AG04449 (cell line): ENCODE measurements around the gene LRRC4C.

ENCODE experiments used
- CTCF ChIA-PET: fragments of 350-600 bp; formaldehyde crosslinking; extraction: SDS; loops from one replicate; lab custom pipeline; 2021; ENCODE audit warnings: antibody characterized with exemption; lab: Yijun Ruan, JAX
- POLR2A ChIA-PET: fragments of 400-600, 350-600 bp; formaldehyde crosslinking; extraction: SDS; loops from one replicate; lab custom pipeline; 2020; ENCODE audit warnings: antibody characterized with exemption, inconsistent platforms; lab: Yijun Ruan, JAX
- DNase-seq: peaks from one replicate; pipeline ENCODE4 v3.0.0-alpha.2; 2010; ENCODE audit warnings: low read depth, low spot score
- H3K4me3 ChIP-seq: 2 replicates; pipeline ENCODE4 v1.5.1; 2011; ENCODE audit warnings: low read depth, mild to moderate bottlenecking, control low read depth, low read length
- CTCF ChIP-seq: IDR thresholded peaks from one replicate; pipeline ENCODE4 v1.5.1; 2011; ENCODE audit warnings: mild to moderate bottlenecking, moderate library complexity, low read length, control low read depth, inconsistent platforms; ENCODE audit not compliant: insufficient read depth; ENCODE audit errors: missing control alignments

The LRRC4C gene

GRCh38 chr11:40467771-40468170 is 991.7 kb downstream of the LRRC4C start:
- no peak for TF ChIP-seq CTCF
- no peak for DNase-seq
- ChIA-PET CTCF (no interaction called here), POLR2A (no interaction called here)
- no peak overlapping the region for H3K4me3 ChIP-seq

- POLR2A ChIA-PET: no interaction called here
- no peak for TF ChIP-seq CTCF
- CTCF ChIA-PET: no interaction called here
- DNase-seq: no peak
- H3K4me3 ChIP-seq: no peak overlapping the region
Measured at GRCh38 chr11:40445391-40445790, 1014.1 kb downstream of the LRRC4C start.

GRCh38 chr11:40444151-40444550 is 1015.3 kb downstream of the LRRC4C start:
- ChIA-PET POLR2A (no interaction called here), CTCF (no interaction called here)
- no peak for DNase-seq
- no peak for TF ChIP-seq CTCF
- no peak overlapping the region for H3K4me3 ChIP-seq

GRCh38 chr11:40435344-40435743 is 1024.1 kb downstream of the LRRC4C start:
- CTCF ChIA-PET: no interaction called here
- no peak overlapping the region for H3K4me3 ChIP-seq
- POLR2A ChIA-PET: no interaction called here
- DNase-seq: no peak
- no peak for TF ChIP-seq CTCF

GRCh38 chr11:40434926-40435325 is 1024.5 kb downstream of the LRRC4C start:
- CTCF ChIA-PET: no interaction called here
- no peak for TF ChIP-seq CTCF
- POLR2A ChIA-PET: no interaction called here
- H3K4me3 ChIP-seq: no peak overlapping the region
- DNase-seq: no peak

GRCh38 chr11:40432358-40432757 is 1027.1 kb downstream of the LRRC4C start:
- TF ChIP-seq CTCF: no peak
- no peak for DNase-seq
- H3K4me3 ChIP-seq: no peak overlapping the region
- ChIA-PET POLR2A (no interaction called here), CTCF (no interaction called here)

GRCh38 chr11:40425168-40425567 is 1034.3 kb downstream of the LRRC4C start:
- no peak for DNase-seq
- ChIA-PET CTCF (no interaction called here), POLR2A (no interaction called here)
- TF ChIP-seq CTCF: no peak
- H3K4me3 ChIP-seq: no peak overlapping the region
